HG02798 (cell line): Measurements from ENCODE around the gene PLN.

ENCODE experiments used
- ATAC-seq: cut with Tn5 transposase; IDR thresholded peaks from one replicate; pipeline ENCODE4 v1.9.1; 2021; ENCODE audit warnings: mild to moderate bottlenecking; ENCODE audit not compliant: unreplicated experiment, poor library complexity

The PLN gene

GRCh38 chr6:118535176-118535844 lies 12.8 kb upstream of the PLN start:
- ATAC-seq: no peak

GRCh38 chr6:118536478-118536877 lies 11.6 kb upstream of the PLN start:
- no peak for ATAC-seq

- ATAC-seq: no peak
Observed at GRCh38 chr6:118537574-118537973, 10.5 kb upstream of the PLN start.

- no peak for ATAC-seq
Observed at GRCh38 chr6:118542184-118542952, 5.7 kb upstream of the PLN start.

GRCh38 chr6:118544105-118544504 lies 4.0 kb upstream of the PLN start:
- no peak for ATAC-seq

- ATAC-seq: no peak
Observed at GRCh38 chr6:118546164-118546879, 1.8 kb upstream of the PLN start.

GRCh38 chr6:118546880-118547218 lies 1.2 kb upstream of the PLN start:
- ATAC-seq: no peak

- no peak for ATAC-seq
Observed at GRCh38 chr6:118548613-118549012, 517 bp downstream of the PLN start.

GRCh38 chr6:118551063-118552053 lies 3.3 kb downstream of the PLN start:
- peak; percentile 91 for ATAC-seq

- no peak for ATAC-seq
Observed at GRCh38 chr6:118553132-118553531, 5.0 kb downstream of the PLN start.

- ATAC-seq: no peak
Observed at GRCh38 chr6:118554698-118555097, 6.6 kb downstream of the PLN start.

GRCh38 chr6:118558464-118559217 lies 10.5 kb downstream of the PLN start:
- no peak for ATAC-seq

- peak; percentile 43 for ATAC-seq
Observed at GRCh38 chr6:118559659-118560058, 11.6 kb downstream of the PLN start.

- ATAC-seq: no peak
Observed at GRCh38 chr6:118562248-118562647, 14.2 kb downstream of the PLN start.

GRCh38 chr6:118562959-118563358 lies 14.9 kb downstream of the PLN start:
- ATAC-seq: no peak

- peak; percentile 99 for ATAC-seq
Observed at GRCh38 chr6:118565311-118565960, 17.3 kb downstream of the PLN start.

GRCh38 chr6:118567974-118568373 lies 19.9 kb downstream of the PLN start:
- ATAC-seq: no peak

GRCh38 chr6:118569498-118569897 lies 21.4 kb downstream of the PLN start:
- ATAC-seq: no peak

- ATAC-seq: no peak
Observed at GRCh38 chr6:118571121-118571520, 23.0 kb downstream of the PLN start.
